Activated CD8-positive, alpha-beta memory T cell treated with anti-CD3 and anti-CD28 coated beads, Interleukin-2, amount 50 U/mL, for 24 hours (primary cell): ENCODE results near the gene DLG1.
"Not testable (repeated sequence)": the region's sequence is repeated elsewhere in the genome, so short reads cannot be mapped to it uniquely, and the experiment has no call there.

Source experiments
- DNase-seq: peaks from one replicate; pipeline ENCODE4 v3.0.0-alpha.2; 2020; ENCODE audit errors: extremely low read depth

DLG1 gene

DNA sequence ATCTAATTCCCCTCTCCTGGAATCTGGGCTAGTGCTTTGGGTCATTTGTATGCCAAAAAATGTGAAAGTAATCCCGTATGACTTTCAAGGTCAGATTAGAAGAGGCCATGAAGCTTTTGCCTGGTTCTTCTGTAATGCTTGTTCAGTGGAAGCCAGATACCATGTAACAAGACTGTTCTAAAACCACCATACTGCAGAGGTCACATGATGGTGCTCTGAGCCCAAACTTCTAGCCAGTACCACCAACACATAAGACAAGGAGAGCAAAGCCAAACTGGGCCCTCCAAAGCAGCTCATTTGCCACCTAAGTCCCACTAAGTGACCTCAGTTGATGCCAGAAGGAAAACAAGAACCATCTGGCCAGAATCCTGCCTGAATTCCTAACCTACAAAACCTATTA lies 204.5 kb downstream of the DLG1 start:
- DNase-seq = no peak

DNA sequence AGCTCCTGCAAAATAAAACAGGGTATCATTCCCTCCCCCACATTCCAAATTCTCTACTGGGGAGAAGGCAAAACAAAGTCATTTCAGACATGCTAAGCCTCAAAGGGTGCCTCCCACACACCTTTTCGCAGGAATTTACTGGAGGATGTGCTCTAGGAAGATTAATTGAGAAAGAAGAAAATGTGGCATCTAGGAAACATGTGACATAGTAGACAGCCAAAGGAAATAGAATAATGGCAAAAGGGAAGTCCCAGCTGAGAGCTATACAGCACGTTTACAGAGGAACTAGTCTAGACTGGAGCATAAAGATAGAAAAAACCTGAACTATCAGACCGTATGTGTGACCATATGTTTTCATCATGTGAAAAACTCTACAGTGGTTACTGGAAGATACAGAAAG lies 210.0 kb downstream of the DLG1 start:
- DNase-seq = no peak

DNA sequence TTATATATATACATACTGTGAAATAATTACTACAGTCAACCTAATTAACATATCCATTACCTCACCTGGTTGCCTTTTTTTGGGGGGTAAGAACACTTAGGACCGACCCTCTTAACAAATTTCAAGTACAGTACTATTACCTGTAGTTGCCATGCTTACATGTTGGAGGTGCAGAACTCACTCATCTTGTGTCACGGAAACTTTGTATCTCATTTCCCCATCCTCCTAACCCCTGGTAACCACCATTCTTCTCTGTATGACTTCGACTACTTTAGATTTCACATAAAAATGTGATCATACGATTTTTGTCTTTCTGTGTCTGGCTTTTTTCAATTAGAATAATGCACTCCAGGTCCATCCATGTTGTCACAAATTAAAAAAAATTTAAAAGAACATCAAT lies 213.3 kb downstream of the DLG1 start:
- no peak for DNase-seq

DNA sequence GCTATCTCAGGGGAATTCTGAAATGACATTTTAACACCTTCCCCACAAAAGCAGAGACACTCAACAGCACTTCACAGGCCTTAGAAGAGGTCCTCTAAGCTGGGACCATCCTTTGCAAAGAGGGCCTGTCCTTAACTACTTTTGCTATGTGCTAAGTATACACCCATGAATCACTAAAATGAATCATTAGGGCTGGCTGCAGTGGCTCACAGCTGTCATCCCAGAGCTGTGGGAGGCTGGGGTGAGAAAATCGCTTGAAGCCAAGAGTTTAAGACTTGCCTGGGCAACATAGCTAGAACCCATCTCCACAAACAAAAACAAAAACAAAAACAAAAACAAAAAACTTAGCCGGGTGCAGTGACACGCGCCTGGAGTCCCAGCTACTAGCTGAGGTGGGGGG lies 214.9 kb downstream of the DLG1 start:
- no peak for DNase-seq

DNA sequence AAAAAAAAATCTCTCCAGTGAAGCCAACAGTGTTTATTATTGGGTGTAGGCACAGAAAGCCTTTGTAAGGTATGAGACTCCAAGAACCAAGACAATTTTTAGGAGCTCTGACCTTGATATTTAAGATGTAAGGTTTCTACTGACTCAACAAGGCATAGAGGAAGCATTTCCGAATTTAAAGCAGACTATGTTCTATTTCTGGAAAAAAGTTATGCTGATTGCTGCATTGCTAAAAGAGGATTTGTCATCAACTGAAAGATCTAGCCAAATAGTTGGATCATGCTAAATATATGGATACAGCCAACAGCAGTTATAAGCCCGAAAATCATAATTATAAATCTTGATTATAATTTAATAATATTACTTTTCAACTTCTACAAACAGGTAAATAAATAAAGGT lies 215.5 kb downstream of the DLG1 start:
- no peak for DNase-seq

DNA sequence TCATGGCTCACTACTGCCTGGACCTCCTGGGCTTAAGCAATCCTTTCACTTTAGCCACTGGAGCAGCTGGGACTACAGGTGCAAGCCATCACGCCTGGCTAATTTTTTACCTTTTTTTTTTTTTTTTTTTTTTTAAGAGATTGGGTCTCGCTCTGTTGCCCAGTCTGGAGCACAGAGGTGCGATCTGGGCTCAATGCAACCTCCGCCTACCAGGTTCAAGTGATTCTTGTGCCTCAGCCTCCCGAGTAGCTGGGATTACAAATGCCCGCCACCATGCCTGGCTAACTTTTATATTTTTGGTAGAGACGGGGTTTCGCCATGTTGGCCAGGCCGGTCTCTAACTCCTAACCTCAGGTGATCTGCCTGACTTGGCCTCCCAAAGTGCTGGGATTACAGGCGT lies 218.1 kb downstream of the DLG1 start:
- DNase-seq = no peak

DNA sequence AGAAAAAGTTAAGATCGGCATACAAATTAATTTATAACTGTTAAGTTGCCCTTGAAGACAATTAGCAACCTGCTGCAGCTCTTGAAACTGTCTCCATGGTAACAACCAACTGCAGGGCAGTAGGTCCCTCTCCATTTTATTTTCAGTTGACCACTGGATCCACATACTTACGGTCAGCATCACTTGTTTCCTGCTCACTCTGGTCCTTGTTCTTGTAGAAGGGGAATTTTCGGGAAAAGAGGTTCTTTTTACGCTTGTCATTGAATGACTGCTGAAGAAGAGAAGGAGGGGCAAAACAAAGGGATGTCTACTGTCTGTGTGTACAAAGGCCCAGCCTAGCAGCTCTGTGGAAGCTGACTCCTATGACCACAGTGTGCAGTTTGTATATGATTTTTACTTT lies 222.0 kb downstream of the DLG1 start:
- no peak for DNase-seq

DNA sequence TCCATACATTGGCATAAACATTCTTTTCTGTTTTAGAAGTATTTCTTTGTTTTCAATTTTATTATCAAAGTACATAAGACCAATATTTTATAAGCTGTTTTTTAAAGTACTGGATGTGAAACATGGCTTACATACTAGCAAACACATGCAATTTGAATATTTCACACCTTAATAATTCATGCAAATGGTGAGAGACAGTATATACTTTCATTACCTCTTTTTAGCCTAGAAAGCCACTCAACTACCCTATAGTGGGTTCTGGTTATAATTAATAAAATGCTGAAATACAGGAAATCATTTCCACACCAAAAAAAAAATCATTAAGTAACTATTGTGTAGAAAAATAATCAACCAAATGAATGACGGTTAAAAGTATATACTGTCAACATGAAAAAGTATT lies 230.3 kb downstream of the DLG1 start:
- DNase-seq = no peak

DNA sequence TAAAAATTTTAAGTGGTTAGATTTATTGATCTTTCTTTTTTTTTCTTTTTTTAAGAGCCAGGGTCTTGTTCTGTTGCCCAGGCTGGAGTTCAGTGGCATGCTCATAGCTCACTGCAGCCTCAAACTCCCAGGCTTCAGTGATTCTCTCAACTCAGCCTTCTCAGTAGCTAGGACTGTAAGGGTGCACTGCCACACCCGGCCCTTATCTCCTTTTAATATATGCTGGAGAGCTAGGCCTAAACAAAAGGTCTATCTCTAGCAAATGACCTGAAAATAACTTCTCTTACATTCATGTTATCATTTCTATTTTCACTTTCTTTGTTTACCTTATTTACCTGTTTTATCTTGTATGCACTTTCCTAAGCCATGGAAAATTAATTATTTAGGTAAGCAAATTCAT lies 233.6 kb downstream of the DLG1 start:
- no peak for DNase-seq

DNA sequence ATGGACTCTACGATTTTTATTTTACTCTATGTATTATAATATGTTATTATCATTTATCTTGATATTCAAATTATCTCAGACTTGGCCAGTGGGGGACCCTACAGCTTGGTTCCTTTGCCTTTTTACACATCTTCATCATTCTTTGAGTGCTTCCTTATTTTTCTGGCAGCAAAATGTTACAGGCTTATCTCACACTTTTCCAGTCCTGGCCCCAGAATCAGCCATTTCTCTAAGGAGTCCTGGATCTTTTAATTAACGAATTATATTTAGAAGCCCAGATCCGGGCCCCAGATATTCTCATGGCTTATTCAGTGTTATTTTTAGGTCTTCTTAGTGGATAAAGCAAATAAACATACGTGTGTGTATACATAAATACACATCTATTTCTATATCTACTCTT lies 236.0 kb downstream of the DLG1 start:
- DNase-seq = no peak

DNA sequence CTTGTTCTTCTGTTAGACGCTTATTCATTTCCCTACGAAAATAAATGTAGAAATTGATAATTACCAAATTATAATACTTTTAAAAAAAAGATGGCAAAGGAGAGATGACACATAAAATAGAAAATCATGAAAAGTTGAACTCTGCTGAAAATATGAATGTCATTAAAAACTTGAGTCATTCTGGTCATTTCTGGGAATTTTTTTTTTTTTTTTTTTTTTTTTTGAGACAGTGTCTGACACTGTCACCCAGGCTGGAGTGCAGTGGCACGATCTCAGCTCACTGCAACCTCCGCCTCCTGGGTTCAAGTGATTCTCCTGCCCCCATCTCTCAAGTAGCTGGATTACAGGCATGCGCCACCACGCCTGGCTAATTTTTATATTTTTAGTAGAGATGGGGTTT lies 246.8 kb downstream of the DLG1 start:
- DNase-seq = not testable (repeated sequence)

DNA sequence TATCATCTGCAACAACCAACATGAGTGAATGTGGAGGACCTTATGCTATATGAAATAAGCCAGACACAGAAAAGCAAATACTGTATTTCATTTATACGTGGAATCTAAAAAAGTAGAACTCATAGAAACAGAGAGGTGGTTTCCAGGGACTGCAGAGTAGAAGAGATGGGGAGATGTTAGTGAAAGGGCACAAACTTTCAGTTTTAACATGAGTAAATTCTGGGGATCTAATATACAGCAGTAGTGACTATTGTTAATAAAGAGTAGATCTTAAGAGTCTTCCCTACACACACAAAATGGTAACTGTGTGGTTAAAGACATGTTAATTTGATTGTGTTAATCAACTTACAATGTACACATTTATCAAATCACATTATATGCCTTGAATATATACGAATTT lies 247.9 kb downstream of the DLG1 start:
- no peak for DNase-seq

DNA sequence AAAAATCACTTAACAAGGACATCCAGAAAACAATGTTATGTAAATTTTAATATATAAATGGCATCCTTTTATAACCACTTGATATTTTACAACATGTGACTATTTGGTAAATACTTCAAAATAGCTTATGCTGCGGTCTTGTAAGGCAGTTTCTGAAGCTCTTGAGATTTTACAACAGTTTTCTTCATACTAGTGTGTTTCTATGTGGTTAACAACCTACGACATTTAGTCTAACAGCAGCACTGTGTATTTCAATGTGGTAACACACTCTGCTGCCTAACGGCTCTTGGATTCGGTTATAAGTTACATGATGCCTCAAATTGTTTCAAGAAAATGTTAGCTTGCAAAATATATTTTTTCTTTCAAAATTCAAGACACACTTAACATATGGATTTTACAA lies 255.9 kb downstream of the DLG1 start:
- no peak for DNase-seq

DNA sequence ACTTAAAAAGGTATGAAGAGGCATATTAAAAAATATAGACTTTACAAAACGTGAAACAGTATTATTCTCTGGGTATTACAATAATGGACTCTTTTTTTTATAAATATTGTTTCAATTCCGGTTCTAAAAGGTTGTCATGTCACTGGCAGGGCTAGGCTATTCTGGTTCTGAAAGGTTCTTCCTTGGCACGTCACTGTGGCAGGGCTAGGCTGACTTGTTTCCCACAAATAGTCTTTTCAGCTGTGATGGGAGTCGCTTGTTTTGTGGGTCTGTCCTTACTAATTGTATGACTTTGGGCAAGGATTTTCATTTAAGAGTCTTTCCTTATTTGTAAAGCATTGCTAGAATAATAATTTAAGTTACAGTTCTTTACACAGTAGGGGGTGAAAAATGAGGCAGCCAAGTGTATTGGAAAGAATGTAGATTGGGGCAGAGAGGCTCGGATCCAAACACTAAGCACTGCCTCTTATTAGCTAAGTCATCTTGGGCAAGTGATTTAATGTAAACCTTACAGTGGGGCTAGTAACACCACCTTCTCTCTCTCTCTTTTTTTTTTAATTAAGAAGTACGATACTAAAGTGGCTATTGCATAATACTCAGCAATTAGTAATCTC lies 256.4 kb downstream of the DLG1 start:
- no peak for DNase-seq

DNA sequence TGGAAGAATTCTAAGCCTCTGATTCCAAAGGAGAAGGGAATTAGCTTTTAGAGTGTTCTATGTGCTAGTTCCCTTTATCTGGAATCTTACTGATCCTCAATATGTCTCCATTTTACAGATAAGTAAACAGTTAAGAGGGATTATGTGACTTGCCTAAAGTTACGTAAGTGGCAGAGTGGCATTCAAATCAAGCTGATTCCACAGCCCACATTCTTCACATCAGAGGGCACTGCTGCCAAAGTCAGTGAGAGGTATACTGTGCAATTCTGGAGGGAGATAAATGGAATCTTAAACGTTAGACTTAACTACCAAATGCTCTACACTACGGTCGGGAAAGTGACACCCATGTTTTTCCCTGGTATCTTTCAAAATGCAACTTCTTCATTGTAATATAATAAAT lies 257.8 kb downstream of the DLG1 start:
- no peak for DNase-seq

DNA sequence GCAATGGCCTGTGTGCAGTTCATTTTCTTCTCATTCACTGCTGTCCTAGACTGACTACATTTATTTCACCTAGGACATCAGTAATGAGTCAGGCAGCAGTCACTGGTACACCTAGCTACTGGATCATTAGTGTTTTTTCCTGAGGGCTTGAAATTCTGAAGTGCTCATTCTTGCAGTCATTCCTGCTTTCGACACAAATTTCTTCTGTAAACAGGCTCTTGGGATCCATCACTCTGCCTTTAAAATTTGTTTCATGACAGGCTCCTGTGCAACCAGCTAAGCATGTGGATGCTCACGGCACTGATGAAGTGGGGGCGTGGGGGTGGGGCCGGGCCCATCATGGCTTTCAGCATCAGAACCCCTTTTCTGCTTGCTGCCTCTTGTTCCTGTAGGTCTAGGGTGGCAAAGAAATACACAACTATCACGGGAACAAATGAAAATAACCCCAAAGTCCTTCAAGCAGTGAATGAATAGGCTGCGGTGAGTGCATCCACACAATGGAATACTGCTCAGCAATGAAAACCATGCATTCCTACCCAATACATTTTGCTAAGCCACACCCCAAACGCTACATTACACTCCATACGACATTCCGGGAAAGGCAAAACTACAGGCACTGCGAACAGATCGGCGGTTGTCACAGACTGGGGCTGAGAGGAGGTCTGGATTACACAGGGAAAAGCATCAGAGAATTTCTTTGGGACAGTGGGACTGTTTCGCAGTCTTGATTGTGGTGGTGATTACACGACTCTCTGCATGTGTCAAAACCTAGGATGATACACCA lies 259.5 kb downstream of the DLG1 start:
- DNase-seq = no peak

DNA sequence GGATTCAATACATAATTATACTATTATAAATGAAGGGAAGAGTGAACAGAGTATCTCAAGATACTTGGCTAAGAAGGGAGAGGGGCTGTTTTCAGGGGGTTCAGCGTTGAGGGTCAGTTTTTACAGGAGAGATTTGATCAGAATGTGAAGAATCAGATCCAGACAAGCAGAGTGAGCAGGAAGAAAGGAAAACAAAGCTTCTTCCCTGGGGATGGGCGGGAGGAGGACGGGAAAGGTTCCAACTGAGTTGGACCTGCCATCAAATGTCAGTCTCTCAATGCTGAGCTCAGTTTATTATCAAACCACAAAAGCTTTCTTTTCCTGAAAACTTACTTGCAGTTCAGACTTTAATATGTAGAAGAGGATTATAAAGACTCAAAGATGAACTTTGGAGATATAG lies 262.8 kb downstream of the DLG1 start:
- DNase-seq = no peak

DNA sequence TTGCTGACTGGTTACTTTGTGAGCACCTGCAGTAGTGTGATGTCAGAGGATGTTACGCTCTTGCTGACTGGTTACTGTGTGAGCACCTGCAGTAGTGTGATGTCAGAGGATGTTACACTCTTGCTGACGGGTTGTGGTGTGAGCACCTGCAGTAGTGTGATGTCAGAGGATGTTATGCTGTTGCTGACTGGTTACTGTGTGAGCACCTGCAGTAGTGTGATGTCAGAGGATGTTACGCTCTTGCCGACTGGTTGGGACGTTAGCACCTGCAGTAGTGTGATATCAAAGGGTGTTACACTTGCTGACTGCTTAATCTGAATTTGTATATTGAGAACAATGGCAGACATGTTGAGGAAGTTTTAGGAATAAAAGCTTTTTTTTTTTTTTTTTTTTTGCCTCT lies 263.6 kb downstream of the DLG1 start:
- not testable (repeated sequence) for DNase-seq

DNA sequence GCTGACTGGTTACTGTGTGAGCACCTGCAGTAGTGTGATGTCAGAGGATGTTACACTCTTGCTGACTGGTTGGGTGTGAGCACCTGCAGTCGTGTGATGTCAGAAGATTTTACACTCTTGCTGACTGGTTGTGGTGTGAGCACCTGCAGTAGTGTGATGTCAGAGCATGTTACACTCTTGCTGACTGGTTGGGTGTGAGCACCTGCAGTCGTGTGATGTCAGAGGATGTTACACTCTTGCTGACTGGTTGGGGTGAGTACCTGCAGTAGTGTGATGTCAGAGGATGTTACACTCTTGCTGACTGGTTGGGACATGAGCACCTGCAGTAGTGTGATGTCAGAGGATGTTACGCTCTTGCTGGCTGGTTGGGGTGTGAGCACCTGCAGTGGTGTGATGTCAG lies 264.6 kb downstream of the DLG1 start:
- DNase-seq = not testable (repeated sequence)

DNA sequence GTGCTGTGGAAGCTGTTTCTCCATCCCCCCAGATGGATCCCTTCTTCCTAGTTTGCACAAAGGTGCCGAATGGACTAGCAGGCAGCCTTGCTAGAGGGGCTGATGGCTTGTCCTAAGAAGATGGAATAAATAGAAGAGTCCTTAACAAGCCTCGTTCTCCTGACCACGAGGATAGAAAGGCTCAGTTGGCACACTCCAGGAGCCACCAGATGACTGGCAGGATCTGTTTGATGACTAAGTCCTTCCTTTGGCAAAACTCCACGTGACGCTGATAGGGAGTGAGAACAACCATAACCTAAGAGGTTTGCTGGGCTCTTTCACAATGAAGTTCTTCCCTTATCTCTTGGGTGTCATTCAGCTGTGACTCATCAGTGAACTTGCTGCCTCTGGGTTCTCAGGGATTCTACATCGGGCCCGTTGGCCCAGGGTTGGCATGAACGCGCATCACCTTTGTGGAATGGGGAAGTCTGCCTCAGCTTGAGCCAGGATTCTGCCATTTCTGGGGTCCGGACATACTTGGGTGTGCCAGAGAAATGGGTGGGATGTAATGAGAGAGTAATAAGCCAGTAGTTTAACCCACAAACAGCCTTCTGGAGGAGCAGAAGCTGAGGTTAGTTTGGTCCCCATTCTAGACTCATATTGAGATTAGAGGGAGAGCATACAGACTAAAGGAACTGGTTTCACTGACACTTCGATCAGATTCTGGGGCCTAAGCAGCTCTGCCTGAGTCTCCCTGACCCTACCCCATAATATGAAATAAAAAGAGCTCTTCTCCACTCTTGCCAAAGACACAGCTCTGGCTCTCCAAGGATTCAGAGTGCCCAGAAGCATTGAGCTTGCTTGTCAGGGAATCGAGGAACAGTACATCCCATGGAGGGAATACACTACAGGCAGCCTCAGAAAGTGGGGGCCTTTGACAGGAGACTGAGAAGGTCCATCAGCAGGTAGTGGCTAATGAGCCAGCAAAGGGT lies 266.8 kb downstream of the DLG1 start:
- DNase-seq = no peak

DNA sequence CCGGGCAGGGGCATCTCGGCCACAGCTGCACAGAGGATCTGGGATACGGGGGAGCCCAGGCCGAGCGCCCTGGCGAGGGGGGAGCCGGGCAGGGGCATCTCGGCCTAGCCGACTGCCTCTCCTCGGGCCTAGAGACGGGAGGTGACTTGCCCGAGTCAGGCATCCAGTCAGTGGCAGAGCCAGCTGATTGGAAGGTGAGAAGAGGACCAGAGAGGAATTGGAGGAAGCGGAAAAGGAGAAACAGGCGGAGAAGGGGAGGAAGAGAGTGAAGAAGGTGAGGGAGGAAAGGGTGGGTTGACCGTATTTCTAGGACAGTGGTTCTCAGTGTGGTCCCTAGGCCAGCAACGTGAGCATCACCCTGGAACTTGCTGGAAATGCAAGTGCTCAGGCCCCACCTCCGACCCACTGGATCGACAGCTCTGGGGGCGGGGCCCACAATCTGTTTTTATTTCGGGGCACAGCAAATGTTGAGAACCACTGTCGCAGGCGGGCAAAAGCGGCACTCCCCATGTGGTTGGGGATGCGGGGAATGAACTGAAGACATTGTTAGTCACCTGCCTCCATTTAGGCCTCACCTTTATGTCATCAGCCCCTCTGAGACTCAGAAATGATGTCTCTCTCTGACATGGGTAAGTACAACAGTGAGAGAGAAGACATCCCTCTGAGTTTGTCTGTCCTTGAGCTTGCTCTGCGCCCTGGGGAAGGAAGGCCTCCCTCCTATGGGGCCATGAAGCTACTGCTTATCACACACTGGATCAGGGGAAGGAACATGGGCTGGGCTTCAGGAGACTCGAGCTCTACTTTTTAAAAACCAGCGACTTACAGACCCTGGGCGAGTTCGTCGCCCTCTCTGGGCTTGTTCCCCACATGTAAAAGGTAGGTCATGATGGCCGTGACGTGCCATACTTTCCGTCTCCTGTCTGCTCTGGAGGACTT lies 267.8 kb downstream of the DLG1 start:
- no peak for DNase-seq
